HG03439 (cell line): ENCODE measurements around the gene EXOSC2.
"Not testable (repeated sequence)": the region's sequence is repeated elsewhere in the genome, so short reads cannot be mapped to it uniquely, and the experiment has no call there.

Source experiments
- ATAC-seq: cut with Tn5 transposase; IDR thresholded peaks from one replicate; pipeline ENCODE4 v1.9.1; 2021; ENCODE audit warnings: mild to moderate bottlenecking, moderate library complexity; ENCODE audit not compliant: unreplicated experiment

The EXOSC2 gene

GRCh38 chr9:130666393-130667119, 27.0 kb upstream of the EXOSC2 start:
- ATAC-seq: no peak

GRCh38 chr9:130667120-130667435, 26.5 kb upstream of the EXOSC2 start:
- ATAC-seq: no peak

- ATAC-seq: no peak
These were observed 25.4 kb upstream of the EXOSC2 start for GRCh38 chr9:130668196-130668595.

GRCh38 chr9:130668659-130669058, 24.9 kb upstream of the EXOSC2 start:
- no peak for ATAC-seq

- ATAC-seq: no peak
These were observed 23.6 kb upstream of the EXOSC2 start for GRCh38 chr9:130669965-130670364.

- no peak for ATAC-seq
These were observed 22.9 kb upstream of the EXOSC2 start for GRCh38 chr9:130670644-130671043.

GRCh38 chr9:130672466-130672865, 21.1 kb upstream of the EXOSC2 start:
- no peak for ATAC-seq

GRCh38 chr9:130672933-130673615, 20.5 kb upstream of the EXOSC2 start:
- ATAC-seq: no peak

GRCh38 chr9:130675396-130675795, 18.2 kb upstream of the EXOSC2 start:
- no peak for ATAC-seq

- no peak for ATAC-seq
These were observed 16.3 kb upstream of the EXOSC2 start for GRCh38 chr9:130677252-130677651.

GRCh38 chr9:130680836-130681768, 12.5 kb upstream of the EXOSC2 start:
- ATAC-seq: peak; percentile 45

GRCh38 chr9:130681769-130682420, 11.7 kb upstream of the EXOSC2 start:
- no peak for ATAC-seq

- no peak for ATAC-seq
These were observed 11.0 kb upstream of the EXOSC2 start for GRCh38 chr9:130682421-130683121.

- ATAC-seq: no peak
These were observed 8.5 kb upstream of the EXOSC2 start for GRCh38 chr9:130685104-130685503.

GRCh38 chr9:130685945-130686344, 7.6 kb upstream of the EXOSC2 start:
- not testable (repeated sequence) for ATAC-seq

- ATAC-seq: no peak
These were observed 6.0 kb upstream of the EXOSC2 start for GRCh38 chr9:130687615-130688014.

- no peak for ATAC-seq
These were observed 5.5 kb upstream of the EXOSC2 start for GRCh38 chr9:130688072-130688471.

GRCh38 chr9:130689572-130689936, 4.0 kb upstream of the EXOSC2 start:
- ATAC-seq: no peak

- ATAC-seq: no peak
These were observed 3.5 kb upstream of the EXOSC2 start for GRCh38 chr9:130689937-130690700.

- no peak for ATAC-seq
These were observed 1.3 kb upstream of the EXOSC2 start for GRCh38 chr9:130692321-130692720.
